CD14-positive monocyte (primary cell): ENCODE data around the gene ADAMTSL3. TPM values are rescaled to one million over a fixed set of nuclear protein-coding genes. Genes with fewer than 3 reads are reported as not detected.

Experiments
- DNase-seq, 3 donors: peaks; one replicate each; pipeline ENCODE4 v3.0.0-alpha.2; 2011 to 2022
- H2AFZ ChIP-seq: 2 replicates; pipeline ENCODE4 v1.6.0; 2012; ENCODE audit warnings: mild to moderate bottlenecking, low read depth, low read length, inconsistent platforms; ENCODE audit not compliant: insufficient read depth, poor library complexity, severe bottlenecking
- H3K27ac ChIP-seq, 2 donors: 1 replicate in 1 of 2; 2 replicates in 1 of 2; pipeline ENCODE4 v1.5.1; 2012 to 2013; ENCODE audit warnings: low read length in 2 of 2, control low read depth in 1 of 2, inconsistent platforms in 1 of 2, low read depth in 1 of 2, mild to moderate bottlenecking in 1 of 2
- H3K27me3 ChIP-seq, 2 donors: one replicate each; pipeline versions ENCODE4 v1.6.0 to v1.6.1; 2011 to 2013; ENCODE audit warnings: low read length in 2 of 2; ENCODE audit not compliant: control insufficient read depth in 2 of 2, insufficient read depth in 2 of 2
- H3K36me3 ChIP-seq, 2 donors: replicated peaks in 1 of 2; 1 replicate in 1 of 2; 2 replicates in 1 of 2; pipeline versions ENCODE4 v1.5.1 to v1.6.1; 2012 to 2013; ENCODE audit warnings: low read length in 2 of 2, control low read depth in 1 of 2, inconsistent platforms in 1 of 2, mild to moderate bottlenecking in 1 of 2; ENCODE audit not compliant: insufficient read depth in 2 of 2, control insufficient read depth in 1 of 2
- H3K4me1 ChIP-seq, 2 donors: 1 replicate in 1 of 2; 2 replicates in 1 of 2; pipeline versions ENCODE4 v1.5.1 to v1.6.1; 2012 to 2013; ENCODE audit warnings: low read length in 2 of 2, control low read depth in 1 of 2, inconsistent platforms in 1 of 2, mild to moderate bottlenecking in 1 of 2, moderate library complexity in 1 of 2; ENCODE audit not compliant: insufficient read depth in 2 of 2, control insufficient read depth in 1 of 2
- H3K4me2 ChIP-seq: replicated peaks from 2 replicates; pipeline ENCODE3; 2012; ENCODE audit warnings: low read length, moderate library complexity, mild to moderate bottlenecking; ENCODE audit not compliant: poor library complexity, severe bottlenecking; ENCODE audit errors: extremely low read depth
- H3K4me3 ChIP-seq, 3 experiments: fragments of 200-600 bp in 1 of 3; sonication (generic) in 1 of 3; replicated peaks in 1 of 3; 1 replicate in 2 of 3; 2 replicates in 1 of 3; pipeline ENCODE4 v1.5.1; 2011 to 2013; ENCODE audit warnings: low read length in 3 of 3, mild to moderate bottlenecking in 3 of 3, control low read depth in 2 of 3, low read depth in 2 of 3, inconsistent platforms in 1 of 3, moderate library complexity in 1 of 3
- H3K79me2 ChIP-seq: 2 replicates; pipeline ENCODE4 v1.6.0; 2012; ENCODE audit warnings: mild to moderate bottlenecking, control low read depth, inconsistent platforms, low read length, moderate library complexity; ENCODE audit not compliant: insufficient read depth
- H3K9ac ChIP-seq: 2 replicates; pipeline ENCODE4 v1.6.0; 2017; ENCODE audit warnings: low read length, mild to moderate bottlenecking; ENCODE audit not compliant: insufficient read depth, poor library complexity, severe bottlenecking
- H3K9me3 ChIP-seq, 2 donors: replicated peaks in 1 of 2; 1 replicate in 1 of 2; 2 replicates in 1 of 2; pipeline versions ENCODE4 v1.5.1 to v1.6.1; 2012 to 2013; ENCODE audit warnings: low read length in 2 of 2, control low read depth in 1 of 2; ENCODE audit not compliant: control insufficient read depth in 1 of 2, insufficient read depth in 1 of 2
- H4K20me1 ChIP-seq: 2 replicates; pipeline ENCODE4 v1.6.0; 2012; ENCODE audit warnings: mild to moderate bottlenecking, low read length, control low read depth, moderate library complexity; ENCODE audit not compliant: insufficient read depth
- H3K27ac Mint-ChIP-seq, 7 donors: one replicate each; pipeline ENCODE4 v1.8.0; 2020; ENCODE audit warnings: mild to moderate bottlenecking in 7 of 7, mixed read lengths in 7 of 7, moderate library complexity in 6 of 7, inconsistent platforms in 2 of 7
- H3K27me3 Mint-ChIP-seq, 3 donors: one replicate each; pipeline ENCODE4 v1.8.0; 2021 to 2022; ENCODE audit warnings: low read depth in 3 of 3, mild to moderate bottlenecking in 3 of 3, mixed read lengths in 3 of 3, moderate library complexity in 3 of 3, inconsistent platforms in 1 of 3
- H3K36me3 Mint-ChIP-seq, 2 donors: one replicate each; pipeline ENCODE4 v1.8.0; 2020; ENCODE audit warnings: mixed read lengths in 2 of 2, inconsistent platforms in 1 of 2, mild to moderate bottlenecking in 1 of 2
- H3K4me1 Mint-ChIP-seq: one replicate; pipeline ENCODE4 v1.8.0; 2020; ENCODE audit warnings: mild to moderate bottlenecking, mixed read lengths
- H3K4me3 Mint-ChIP-seq, 2 donors: one replicate each; pipeline ENCODE4 v1.8.0; 2020; ENCODE audit warnings: mild to moderate bottlenecking in 2 of 2, mixed read lengths in 2 of 2, moderate library complexity in 1 of 2
- H3K9me3 Mint-ChIP-seq, 7 donors: one replicate each; pipeline ENCODE4 v1.8.0; 2020 to 2022; ENCODE audit warnings: mixed read lengths in 7 of 7, mild to moderate bottlenecking in 6 of 7, moderate library complexity in 6 of 7, inconsistent platforms in 2 of 7
- WGBS: methylation state at CpG from one replicate; pipeline ENCODE4 v1.1.5; 2013; ENCODE audit warnings: missing lambda C conversion rate; ENCODE audit not compliant: insufficient coverage; 5-methylcytosine and 5-hydroxymethylcytosine counted together
- intact Hi-C, 2 donors: fragments of 100-400 bp; cut with micrococcal nuclease; formaldehyde crosslinking; loops; one replicate each; pipeline versions ENCODE4 v1.15.0 to v1.15.1; 2023
- polyA plus RNA-seq, 3 donors: library from polyadenylated mRNA; depleted of rRNA in 1 of 3; unstranded in 2 of 3; stranded (reverse) in 1 of 3; fragments of 300-500 nt in 2 of 3; fragments of >200 nt in 1 of 3; fragmentation: Illumina TruSeq in 2 of 3; gene quantifications; 1 replicate in 2 of 3; 2 replicates in 1 of 3; pipeline ENCODE4 v1.2.3, GENCODE V29; 2012 to 2021
- TF ChIP-seq, protein P1 (sequence below): fragments of 200-600 bp; IDR thresholded peaks from one replicate; pipeline ENCODE4 v1.8.0; 2022; ENCODE audit warnings: antibody characterized with exemption, mild to moderate bottlenecking

Gene ADAMTSL3
- polyA plus RNA-seq, 3 donors: not detected

GRCh38 chr15:83708328-83708727 is 54.4 kb downstream of the ADAMTSL3 start:
- TF ChIP-seq, protein P1, sequence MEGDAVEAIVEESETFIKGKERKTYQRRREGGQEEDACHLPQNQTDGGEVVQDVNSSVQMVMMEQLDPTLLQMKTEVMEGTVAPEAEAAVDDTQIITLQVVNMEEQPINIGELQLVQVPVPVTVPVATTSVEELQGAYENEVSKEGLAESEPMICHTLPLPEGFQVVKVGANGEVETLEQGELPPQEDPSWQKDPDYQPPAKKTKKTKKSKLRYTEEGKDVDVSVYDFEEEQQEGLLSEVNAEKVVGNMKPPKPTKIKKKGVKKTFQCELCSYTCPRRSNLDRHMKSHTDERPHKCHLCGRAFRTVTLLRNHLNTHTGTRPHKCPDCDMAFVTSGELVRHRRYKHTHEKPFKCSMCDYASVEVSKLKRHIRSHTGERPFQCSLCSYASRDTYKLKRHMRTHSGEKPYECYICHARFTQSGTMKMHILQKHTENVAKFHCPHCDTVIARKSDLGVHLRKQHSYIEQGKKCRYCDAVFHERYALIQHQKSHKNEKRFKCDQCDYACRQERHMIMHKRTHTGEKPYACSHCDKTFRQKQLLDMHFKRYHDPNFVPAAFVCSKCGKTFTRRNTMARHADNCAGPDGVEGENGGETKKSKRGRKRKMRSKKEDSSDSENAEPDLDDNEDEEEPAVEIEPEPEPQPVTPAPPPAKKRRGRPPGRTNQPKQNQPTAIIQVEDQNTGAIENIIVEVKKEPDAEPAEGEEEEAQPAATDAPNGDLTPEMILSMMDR: no peak
- WGBS: 90% methylated on average over 1 of the region's 6 CpGs

DNA sequence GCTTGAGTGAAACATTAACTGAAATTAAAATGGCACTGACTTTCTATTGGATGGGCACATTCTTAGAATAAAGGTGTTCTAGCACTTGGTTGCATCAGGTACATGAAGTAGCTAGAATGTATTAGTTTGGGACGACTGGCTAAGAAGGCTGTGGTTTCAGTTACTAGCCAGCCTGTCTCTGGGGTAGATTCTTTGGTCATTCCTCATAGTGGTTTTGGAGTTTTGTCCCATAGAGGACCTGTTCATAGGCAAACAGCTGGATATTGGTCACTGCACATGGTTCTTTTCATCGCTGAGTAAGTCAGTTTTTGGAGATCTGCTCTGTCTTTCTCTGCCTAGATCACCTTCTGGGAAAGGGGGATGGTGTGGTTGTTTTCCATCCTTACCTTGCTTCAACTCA is 55.3 kb downstream of the ADAMTSL3 start:
- Mint-ChIP-seq H3K4me3 (no peak overlapping the region), H3K9me3 (no peaks in the 10 kb centered on the region), H3K27me3 (peaks cover 0 to 5% (median 0%) of the 10 kb centered on the region in 3 donors), H3K36me3 (no peaks in the 10 kb centered on the region), H3K27ac (no peak overlapping the region), H3K4me1 (no peaks in the 10 kb centered on the region)
- TF ChIP-seq, protein P1: no peak
- Histone ChIP-seq H3K4me1 (no peaks in the 10 kb centered on the region), H4K20me1 (no peaks in the 10 kb centered on the region), H3K4me3 (no peak overlapping the region), H3K9ac (no peak overlapping the region), H3K79me2 (no peaks in the 10 kb centered on the region), H3K27ac (no peak overlapping the region), H3K9me3 (peaks cover 0 to 3% of the 10 kb centered on the region in 2 donors), H3K4me2 (no peak overlapping the region), H2AFZ (no peak overlapping the region), H3K27me3 (no peaks in the 10 kb centered on the region), H3K36me3 (no peaks in the 10 kb centered on the region)
- 73% methylated on average over 1 of the region's 2 CpGs for WGBS
- intact Hi-C loops: no loop called here
- DNase-seq: no peak

More at GRCh38 chr15:83708328-83708727, 54.4 kb downstream of the ADAMTSL3 start:
- Histone ChIP-seq H3K4me2 (no peak overlapping the region), H3K36me3 (no peaks in the 10 kb centered on the region), H3K9ac (no peak overlapping the region), H3K79me2 (no peaks in the 10 kb centered on the region), H3K27ac (no peak overlapping the region), H3K4me3 (no peak overlapping the region), H2AFZ (no peak overlapping the region), H3K9me3 (peaks cover 0 to 3% of the 10 kb centered on the region in 2 donors), H3K27me3 (no peaks in the 10 kb centered on the region), H4K20me1 (no peaks in the 10 kb centered on the region), H3K4me1 (no peaks in the 10 kb centered on the region)
- Mint-ChIP-seq H3K4me3 (no peak overlapping the region), H3K9me3 (peaks cover 0 to 2% (median 0%) of the 10 kb centered on the region in 7 donors), H3K36me3 (no peaks in the 10 kb centered on the region), H3K27me3 (peaks cover 0 to 5% (median 1%) of the 10 kb centered on the region in 3 donors), H3K27ac (no peak overlapping the region), H3K4me1 (no peaks in the 10 kb centered on the region)
- DNase-seq: no peak
- intact Hi-C loops: no loop called here
